OCI-LY7 (cell line): Measurements from ENCODE around the gene ENOX2. TPM values are rescaled to one million over a fixed set of nuclear protein-coding genes. Genes with fewer than 3 reads are reported as not detected.

Experiments used
- BruUV-seq: library from RNA; stranded (reverse); fragments of 400-500 nt; replicated peaks from 2 replicates; lab custom pipeline; 2021; lab: Mats Ljungman, UMichigan
- CTCF ChIA-PET: fragments of 300-600 bp; sonication (Branson Sonifier 250); formaldehyde crosslinking; loops from one replicate; lab custom pipeline; 2022; ENCODE audit warnings: antibody characterized with exemption; ENCODE audit not compliant: unreplicated experiment; lab: Charles Lee
- POLR2A ChIA-PET: fragments of 300-600 bp; sonication (Branson Sonifier 250); formaldehyde crosslinking; loops from one replicate; lab custom pipeline; 2022; ENCODE audit warnings: antibody characterized with exemption; lab: Charles Lee
- DNase-seq: peaks from one replicate; pipeline ENCODE4 v3.0.0-alpha.2; 2015; ENCODE audit warnings: low spot score
- H2AFZ ChIP-seq: fragments of 200-600 bp; sonication (generic), shearing (Covaris generic); 2 replicates; pipeline ENCODE4 v1.6.1; 2014; ENCODE audit warnings: mild to moderate bottlenecking, antibody characterized with exemption, low read length, moderate library complexity
- H3K27ac ChIP-seq: fragments of 200-600 bp; sonication (generic); 2 replicates; pipeline ENCODE4 v1.5.1; 2014; ENCODE audit warnings: mixed run types, low read depth, mild to moderate bottlenecking, moderate library complexity, low read length, inconsistent platforms; ENCODE audit not compliant: poor library complexity, severe bottlenecking
- H3K36me3 ChIP-seq: fragments of 200-600 bp; sonication (generic); 2 replicates; pipeline ENCODE4 v1.6.1; 2014; ENCODE audit warnings: mild to moderate bottlenecking, antibody characterized with exemption, low read length, moderate library complexity, mixed read lengths; ENCODE audit not compliant: insufficient read depth
- H3K4me1 ChIP-seq: fragments of 200-600 bp; sonication (generic); 2 replicates; pipeline ENCODE4 v1.5.1; 2014; ENCODE audit warnings: mild to moderate bottlenecking, low read length; ENCODE audit not compliant: insufficient read depth, poor library complexity, severe bottlenecking
- H3K4me2 ChIP-seq: fragments of 200-600 bp; sonication (generic); 2 replicates; pipeline ENCODE4 v1.6.1; 2014; ENCODE audit warnings: mild to moderate bottlenecking, low read length
- H3K4me3 ChIP-seq: fragments of 200-600 bp; sonication (generic); 2 replicates; pipeline ENCODE4 v1.5.1; 2014; ENCODE audit warnings: mild to moderate bottlenecking, low read depth, low read length; ENCODE audit not compliant: poor library complexity, severe bottlenecking
- H3K79me2 ChIP-seq: fragments of 200-600 bp; sonication (generic); 2 replicates; pipeline ENCODE4 v1.6.1; 2016; ENCODE audit warnings: low read depth, mild to moderate bottlenecking, low read length, moderate library complexity, mixed read lengths; ENCODE audit not compliant: insufficient read depth
- H3K9me2 ChIP-seq: fragments of 200-600 bp; sonication (generic); 2 replicates; pipeline ENCODE4 v1.6.1; 2016; ENCODE audit warnings: mild to moderate bottlenecking, low read length, mixed read lengths; ENCODE audit not compliant: insufficient read depth
- H3K9me3 ChIP-seq: fragments of 200-600 bp; sonication (generic); 2 replicates; pipeline ENCODE4 v1.6.1; 2014; ENCODE audit warnings: mild to moderate bottlenecking, mixed run types, low read length, mixed read lengths
- H4K20me1 ChIP-seq: fragments of 200-600 bp; sonication (generic); 2 replicates; pipeline ENCODE4 v1.6.1; 2014; ENCODE audit warnings: mild to moderate bottlenecking, antibody characterized with exemption, low read length, moderate library complexity, mixed read lengths; ENCODE audit not compliant: insufficient read depth
- CTCF ChIP-seq: fragments of 200-600 bp; sonication (generic); conservative IDR thresholded peaks from 2 replicates; pipeline ENCODE4 v1.5.1; 2014; ENCODE audit warnings: mild to moderate bottlenecking, antibody characterized with exemption, low read length, moderate library complexity, mixed read lengths
- EZH2phosphoT487 ChIP-seq: fragments of 200-600 bp; sonication (generic); IDR thresholded peaks from 2 replicates; pipeline ENCODE4 v1.6.1; 2018; ENCODE audit warnings: low read depth, borderline replicate concordance, mild to moderate bottlenecking, mixed run types, antibody characterized with exemption, low read length, moderate library complexity, mixed read lengths
- intact Hi-C: fragments of 100-400 bp; cut with micrococcal nuclease; formaldehyde crosslinking; loops from one replicate; pipeline ENCODE4 v1.10.0; 2022; ENCODE audit not compliant: unreplicated experiment
- total RNA-seq, 2 experiments: library from RNA; depleted of rRNA in 1 of 2; stranded (reverse); fragments of >200 nt in 1 of 2; shearing (Covaris generic) in 1 of 2; gene quantifications; 2 replicates each; pipeline ENCODE4 v1.2.3, GENCODE V29; 2014 to 2022

ENOX2 gene
- total RNA-seq, 2 experiments from 2014 or later: 5.0 to 11.9 TPM

DNA sequence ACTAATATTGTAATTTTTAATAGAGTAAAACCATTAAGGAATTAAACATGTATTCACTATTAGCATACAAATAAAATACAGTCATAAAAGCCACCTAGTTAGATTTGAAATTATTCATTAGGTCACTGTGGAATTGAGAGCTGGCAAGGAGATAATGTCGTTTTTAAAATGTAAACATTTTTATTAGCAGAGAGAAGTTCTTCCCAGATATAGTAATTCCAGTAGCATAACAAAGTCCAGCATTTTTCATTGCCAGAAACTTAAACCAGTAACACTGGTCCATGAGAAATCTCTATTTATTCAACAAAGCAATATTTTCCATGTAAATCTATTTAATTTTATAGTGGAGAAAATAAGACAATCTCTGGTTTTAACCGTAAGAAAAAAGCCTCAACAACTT lies 17.5 kb downstream of the ENOX2 start:
- no TSS peak for BruUV-seq
- H3K4me2 ChIP-seq: no peak overlapping the region
- POLR2A ChIA-PET: no interaction called here
- no peaks in the 10 kb centered on the region for H3K4me1 ChIP-seq
- CTCF ChIA-PET: no interaction called here
- no peak overlapping the region for H2AFZ ChIP-seq
- H3K9me2 ChIP-seq: no peaks in the 10 kb centered on the region
- H3K9me3 ChIP-seq: no peaks in the 10 kb centered on the region
- no peak overlapping the region for H3K4me3 ChIP-seq
- H3K36me3 ChIP-seq: no peaks in the 10 kb centered on the region
- no peak for TF ChIP-seq EZH2phosphoT487
- no peak for TF ChIP-seq CTCF
- intact Hi-C loops: no loop called here
- no peak for DNase-seq
- no peaks in the 10 kb centered on the region for H4K20me1 ChIP-seq
- H3K79me2 ChIP-seq: no peaks in the 10 kb centered on the region
- H3K27ac ChIP-seq: no peak overlapping the region

GRCh38 chrX:130884627-130885026 lies 18.4 kb downstream of the ENOX2 start:
- TF ChIP-seq EZH2phosphoT487 (no peak), CTCF (no peak)
- BruUV-seq: no TSS peak
- ChIA-PET CTCF (no interaction called here), POLR2A (no interaction called here)
- no peaks in the 10 kb centered on the region for H4K20me1 ChIP-seq
- intact Hi-C loops: no loop called here
- H2AFZ ChIP-seq: no peak overlapping the region
- H3K27ac ChIP-seq: no peak overlapping the region
- no peak for DNase-seq
- H3K79me2 ChIP-seq: no peaks in the 10 kb centered on the region
- no peak overlapping the region for H3K4me3 ChIP-seq
- no peak overlapping the region for H3K4me2 ChIP-seq
- H3K36me3 ChIP-seq: no peaks in the 10 kb centered on the region
- no peaks in the 10 kb centered on the region for H3K9me2 ChIP-seq
- H3K4me1 ChIP-seq: no peaks in the 10 kb centered on the region
- no peaks in the 10 kb centered on the region for H3K9me3 ChIP-seq

GRCh38 chrX:130879869-130880268 lies 23.1 kb downstream of the ENOX2 start:
- Histone ChIP-seq H3K4me3 (no peak overlapping the region), H3K9me2 (no peaks in the 10 kb centered on the region), H3K79me2 (no peaks in the 10 kb centered on the region), H3K36me3 (no peaks in the 10 kb centered on the region), H2AFZ (no peak overlapping the region), H3K9me3 (no peaks in the 10 kb centered on the region), H3K4me2 (no peak overlapping the region), H3K27ac (no peak overlapping the region), H3K4me1 (no peaks in the 10 kb centered on the region), H4K20me1 (no peaks in the 10 kb centered on the region)
- ChIA-PET CTCF (no interaction called here), POLR2A (interaction anchor here (0.5 kb wide), 1 partner anchor 160 kb away, joined by 5 read pairs; no protein-coding TSS in a partner anchor)
- no peak for DNase-seq
- no peak for TF ChIP-seq EZH2phosphoT487
- no peak for TF ChIP-seq CTCF
- no TSS peak for BruUV-seq
- intact Hi-C loops: no loop called here
